ENCODE data around the gene APOBEC3F. TPM values are rescaled to one million over a fixed set of nuclear protein-coding genes. Genes with fewer than 3 reads are reported as not detected.

The APOBEC3F gene
- total RNA-seq, 1 donor from 2014 or later = 39.6 TPM

GRCh38 chr22:39090426-39091064, 49.9 kb downstream of the APOBEC3F start:
- intact Hi-C loops (cut with micrococcal nuclease) = loop anchor here (1.0 to 10.0 kb wide), 10 partner anchors 9 to 814 kb away; partner anchors contain the start of genes APOBEC3C, APOBEC3F, APOBEC3G and CBX6

GRCh38 chr22:39091126-39092081, 50.7 kb downstream of the APOBEC3F start:
- intact Hi-C loops (cut with micrococcal nuclease) = loop anchor here (1.0 to 10.0 kb wide), 8 partner anchors 8 to 813 kb away; partner anchors contain the start of genes APOBEC3C, APOBEC3F, CBX6 and CBX7

DNA sequence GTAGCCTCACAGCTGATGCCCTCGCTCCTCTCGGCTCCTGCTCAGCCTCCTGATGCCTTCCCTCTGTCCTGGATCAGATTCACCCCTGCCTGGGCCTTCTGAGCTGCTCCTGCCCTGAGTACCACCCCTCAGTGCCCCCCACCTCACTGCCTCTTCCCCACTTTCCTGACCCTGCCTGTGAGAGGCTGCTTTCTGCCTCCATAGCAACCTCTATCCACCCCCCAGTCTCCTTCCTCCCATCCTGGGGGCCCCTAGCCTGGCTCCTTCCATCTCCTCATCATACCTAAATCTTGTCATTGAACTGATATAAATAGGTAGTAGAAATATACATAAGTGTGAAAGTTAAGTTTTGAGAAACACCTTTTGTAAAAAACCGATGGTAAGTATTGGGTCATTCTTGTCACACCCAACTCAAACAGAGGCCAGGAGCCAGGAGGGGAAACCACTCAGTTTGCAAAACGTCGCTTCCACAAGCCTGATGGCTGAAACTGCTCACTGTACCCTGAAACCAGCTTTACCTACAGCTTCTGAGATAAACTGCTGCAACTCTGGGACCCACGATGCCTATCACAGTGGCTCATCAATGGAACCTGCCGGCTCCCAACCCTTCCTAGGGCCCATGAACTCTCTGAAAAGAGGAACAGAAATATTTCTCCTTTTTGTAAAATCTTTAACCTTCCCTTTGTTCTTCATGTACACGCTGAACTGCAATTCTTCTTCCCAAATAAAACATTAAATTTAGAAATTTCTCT, 51.6 kb downstream of the APOBEC3F start:
- intact Hi-C loops (cut with micrococcal nuclease) = loop anchor here (5.0 to 10.0 kb wide), 4 partner anchors 50 to 813 kb away; partner anchors contain the start of genes APOBEC3F, CBX6, GRAP2 and RPL3

GRCh38 chr22:39094717-39095389, 54.2 kb downstream of the APOBEC3F start:
- intact Hi-C loops (cut with micrococcal nuclease) = loop anchor here (5.0 to 10.0 kb wide), 4 partner anchors 53 to 810 kb away; partner anchors contain the start of genes APOBEC3F, CBX6, GRAP2 and RPL3

DNA sequence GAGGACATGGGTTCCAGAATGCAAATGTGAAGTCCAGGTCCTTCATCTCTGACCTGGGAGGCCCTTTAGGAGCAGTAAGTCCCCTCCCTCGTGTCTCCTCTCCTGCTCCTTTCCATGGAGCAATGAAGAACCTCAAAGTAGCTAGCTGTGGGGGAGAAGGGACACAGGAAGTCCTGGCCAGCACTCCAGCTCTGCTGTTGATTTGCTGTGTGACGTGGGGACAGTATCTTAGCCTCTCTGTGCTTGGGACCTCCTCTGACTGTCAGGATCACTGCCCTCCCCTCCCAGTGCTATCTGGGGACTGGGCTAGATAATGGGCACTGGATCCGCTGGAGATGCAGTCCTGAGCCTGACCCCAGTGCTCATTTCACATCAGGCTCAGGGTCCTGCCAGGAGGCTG, 55.3 kb downstream of the APOBEC3F start:
- intact Hi-C loops (cut with micrococcal nuclease) = loop anchor here (10.0 kb wide), 1 partner anchor 809 kb away; the partner anchor contains the start of gene GRAP2

DNA sequence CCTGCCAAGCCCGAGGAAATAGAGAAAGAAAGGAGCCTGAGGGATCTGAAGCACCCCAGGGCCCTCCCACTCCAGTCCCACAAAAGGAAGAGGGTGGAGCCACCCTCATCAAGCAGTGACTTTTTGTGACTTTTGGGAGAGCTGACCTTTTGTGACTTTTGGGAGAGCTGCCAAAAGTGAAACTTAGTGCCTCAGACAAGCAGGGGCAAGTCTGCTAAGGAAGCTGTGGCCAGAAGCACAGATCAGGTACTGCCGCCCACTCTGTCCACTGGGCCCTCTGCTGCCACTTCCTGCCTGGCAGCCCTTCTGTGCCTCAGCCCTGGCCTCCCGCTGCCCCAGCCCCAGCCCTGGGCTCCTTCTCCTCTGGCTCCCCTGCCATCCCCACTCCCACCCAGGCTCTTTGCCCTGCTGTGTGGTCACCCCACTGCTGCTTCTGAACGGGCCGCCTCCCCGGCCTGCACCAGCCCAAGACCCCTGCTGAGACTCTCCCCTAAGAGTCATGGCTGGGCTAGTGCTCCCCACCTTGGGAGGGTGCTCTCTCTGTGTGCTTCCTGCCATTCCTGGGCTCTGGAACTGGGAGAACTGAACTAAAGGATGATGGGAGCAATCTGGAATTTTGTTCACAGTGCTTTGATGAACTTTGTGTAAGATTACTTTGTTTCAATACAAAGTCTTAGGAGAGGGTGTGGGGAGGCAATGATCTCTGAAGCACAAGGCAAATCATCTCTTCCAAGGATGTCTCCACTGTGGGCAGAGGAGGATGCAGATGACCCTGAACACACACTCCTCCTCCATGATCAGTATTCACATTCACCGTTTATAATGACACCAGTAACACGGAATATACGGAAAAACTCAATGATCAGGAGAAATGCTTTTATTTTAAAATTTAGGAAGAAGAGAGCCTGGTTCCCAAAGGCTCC, 56.7 kb downstream of the APOBEC3F start, which contains the start of gene APOBEC3H:
APOBEC3H (plus strand) TSS at position 147 of the 923 bp plus-strand sequence. CDS start 3,035 bp downstream, outside the sequence.
- intact Hi-C loops (cut with micrococcal nuclease) = loop anchor here (2.0 to 10.0 kb wide), 3 partner anchors 19 to 807 kb away; partner anchors contain the start of genes APOBEC3G and GRAP2

- intact Hi-C loops (cut with micrococcal nuclease) = loop anchor here (2.0 to 10.0 kb wide), 3 partner anchors 19 to 807 kb away; partner anchors contain the start of genes APOBEC3G and GRAP2
These were observed 57.4 kb downstream of the APOBEC3F start for GRCh38 chr22:39098026-39098425.

DNA sequence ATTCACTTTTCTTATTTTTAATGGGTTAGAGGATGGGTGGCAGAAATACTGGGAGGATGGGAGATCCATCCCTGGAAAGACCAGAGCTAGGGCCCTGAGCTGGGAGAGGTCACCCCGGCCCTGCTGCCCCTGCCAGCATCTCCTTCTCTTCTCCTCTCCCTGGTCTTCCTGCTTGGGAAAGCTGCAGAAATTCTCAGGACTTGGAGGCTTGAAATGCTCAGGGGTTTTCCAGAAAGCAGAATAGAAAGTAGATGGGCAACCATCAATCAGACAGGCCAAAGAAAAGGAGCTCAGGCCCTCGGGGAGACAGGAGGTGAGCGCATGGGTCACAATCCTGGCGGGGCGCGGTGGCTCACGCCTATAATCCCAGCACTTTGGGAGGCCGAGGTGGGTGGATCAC, 57.9 kb downstream of the APOBEC3F start:
- intact Hi-C loops (cut with micrococcal nuclease) = loop anchor here (2.0 to 10.0 kb wide), 3 partner anchors 18 to 806 kb away; partner anchors contain the start of genes APOBEC3G and GRAP2

- intact Hi-C loops (cut with micrococcal nuclease) = no loop called here
These were observed 60.6 kb downstream of the APOBEC3F start for GRCh38 chr22:39101226-39101625.

DNA sequence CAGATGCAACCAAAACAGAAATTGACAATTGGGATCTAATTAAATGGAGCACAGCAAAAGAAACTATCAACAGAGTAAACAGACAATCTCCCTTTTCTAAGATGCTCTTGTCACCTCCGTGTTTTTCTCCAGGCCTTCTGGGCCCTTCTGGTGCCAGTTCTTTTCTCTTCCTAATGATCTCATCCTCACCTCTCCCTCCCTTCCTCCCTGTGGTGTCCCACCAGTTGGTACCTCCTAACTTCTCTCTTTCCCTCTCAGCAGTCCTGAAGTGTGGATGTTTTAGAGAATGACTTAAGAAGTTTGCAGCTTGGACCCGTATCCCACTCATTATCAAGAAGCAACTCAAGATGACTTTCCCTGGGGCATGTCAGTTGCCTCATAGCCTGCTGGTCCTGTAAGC, 62.8 kb downstream of the APOBEC3F start:
- intact Hi-C loops (cut with micrococcal nuclease) = no loop called here

Other genes starting within 250 kb of the APOBEC3F start
- gene DNAL4, start 246.7 kb upstream of the APOBEC3F start, total RNA-seq = 7.6 and 8.6 TPM in 2 replicates
- gene NPTXR, start 196.8 kb upstream of the APOBEC3F start, total RNA-seq = 1.3 and 1.6 TPM in 2 replicates
- gene CBX6, start 168.6 kb upstream of the APOBEC3F start, total RNA-seq = 96.2 and 99.5 TPM in 2 replicates
- gene APOBEC3A, start 83.3 kb upstream of the APOBEC3F start, total RNA-seq = not detected in 2 replicates
- gene APOBEC3B, start 58.5 kb upstream of the APOBEC3F start, total RNA-seq = 18.9 and 20.2 TPM in 2 replicates
- gene APOBEC3C, start 26.6 kb upstream of the APOBEC3F start, total RNA-seq = 98.2 and 99.8 TPM in 2 replicates
- gene APOBEC3D, start 19.7 kb upstream of the APOBEC3F start, total RNA-seq = 39.1 and 41.1 TPM in 2 replicates
- gene APOBEC3G, start 36.4 kb downstream of the APOBEC3F start, total RNA-seq = 110 and 112 TPM in 2 replicates
- 23.2 and 25.7 TPM in 2 replicates for gene APOBEC3H, start 56.4 kb downstream of the APOBEC3F start, total RNA-seq
- gene CBX7, start 111.8 kb downstream of the APOBEC3F start, total RNA-seq = 11.0 and 11.7 TPM in 2 replicates
- 0.83 and 0.95 TPM in 2 replicates for gene PDGFB, start 204.1 kb downstream of the APOBEC3F start, total RNA-seq

Data from T-helper 1 cell treated with Interleukin-12 subunit alpha and Interleukin-12 subunit beta and Interleukin-4 antibody, amounts not matched to agents 30 ng/mL and 1 ng/mL, for 36 hours (primary cell).